HG03066 (cell line): ENCODE data around the gene PRR16.
"Not testable (repeated sequence)": the region's sequence is repeated elsewhere in the genome, so short reads cannot be mapped to it uniquely, and the experiment has no call there.

Experiments
- ATAC-seq: cut with Tn5 transposase; IDR thresholded peaks from one replicate; pipeline ENCODE4 v1.9.1; 2021; ENCODE audit warnings: low read depth; ENCODE audit not compliant: unreplicated experiment

PRR16 gene

DNA sequence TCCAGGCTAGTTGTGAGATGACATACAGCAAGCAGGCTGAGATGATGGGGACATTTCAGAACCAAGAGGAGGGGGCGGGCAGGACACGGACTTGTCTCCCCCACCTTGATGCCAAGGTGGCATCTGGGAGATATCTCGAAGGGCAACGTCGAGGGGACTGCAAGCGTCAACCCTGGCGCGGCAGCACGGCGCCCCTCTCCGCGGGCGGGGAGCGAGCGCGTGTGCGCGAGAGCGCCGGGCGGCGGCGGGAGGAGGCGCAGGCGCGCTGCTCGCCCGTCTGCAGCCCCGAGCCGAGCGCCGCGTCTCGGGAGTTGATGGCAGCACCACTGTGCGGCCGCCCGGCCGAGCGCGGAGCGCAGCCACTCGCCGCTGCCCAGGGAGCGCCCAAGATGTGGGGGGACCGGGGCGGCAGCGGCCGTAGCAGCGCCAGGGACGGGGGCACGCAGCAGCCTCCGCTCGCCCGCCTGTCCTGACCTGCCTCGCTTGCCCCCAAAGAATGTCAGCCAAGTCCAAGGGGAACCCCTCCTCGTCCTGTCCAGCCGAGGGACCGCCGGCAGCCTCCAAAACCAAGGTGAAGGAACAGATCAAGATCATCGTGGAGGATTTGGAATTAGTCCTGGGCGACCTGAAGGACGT lies at the start of gene PRR16:
Gene PRR16 (plus strand): TSS at position 310 of the 636 bp plus-strand sequence.
- peak; percentile 79 for ATAC-seq

DNA sequence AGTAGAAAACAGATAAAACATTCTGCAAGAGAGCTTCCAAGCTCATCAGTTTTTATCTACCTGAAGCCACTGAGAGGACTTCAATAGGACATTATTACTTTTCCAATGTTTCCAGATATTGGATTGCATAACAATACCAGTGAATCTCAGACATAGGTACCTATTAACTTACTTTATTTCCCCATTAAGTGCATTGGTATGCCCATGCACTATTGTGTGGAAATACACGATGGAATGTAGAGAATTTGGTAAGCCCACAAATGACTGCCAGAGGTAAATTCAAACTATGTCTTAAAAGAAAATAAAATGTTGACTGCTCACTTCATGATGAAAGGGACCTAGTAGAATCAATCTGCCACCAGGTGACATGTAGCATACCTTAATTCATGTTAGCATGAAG lies 48.1 kb upstream of the PRR16 start:
- no peak for ATAC-seq

DNA sequence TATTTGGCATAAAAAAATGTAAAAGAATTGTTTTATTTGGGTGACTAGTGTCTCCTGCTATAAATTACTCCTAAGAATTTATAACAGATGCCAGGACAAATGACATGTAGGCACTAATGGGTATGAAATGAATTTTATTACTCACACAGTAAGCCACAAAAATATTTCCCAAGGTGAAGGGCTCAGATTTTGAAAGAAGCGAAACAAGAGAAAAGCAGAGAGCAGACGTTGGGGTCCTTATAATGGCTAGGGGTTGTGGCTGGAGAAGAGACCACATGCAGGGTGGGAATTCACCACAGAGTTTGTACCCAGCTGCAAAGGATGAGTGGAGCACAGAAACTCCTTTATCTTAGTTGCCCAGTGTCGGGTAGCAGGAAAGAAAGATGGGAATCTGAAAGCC lies 45.0 kb upstream of the PRR16 start:
- no peak for ATAC-seq

DNA sequence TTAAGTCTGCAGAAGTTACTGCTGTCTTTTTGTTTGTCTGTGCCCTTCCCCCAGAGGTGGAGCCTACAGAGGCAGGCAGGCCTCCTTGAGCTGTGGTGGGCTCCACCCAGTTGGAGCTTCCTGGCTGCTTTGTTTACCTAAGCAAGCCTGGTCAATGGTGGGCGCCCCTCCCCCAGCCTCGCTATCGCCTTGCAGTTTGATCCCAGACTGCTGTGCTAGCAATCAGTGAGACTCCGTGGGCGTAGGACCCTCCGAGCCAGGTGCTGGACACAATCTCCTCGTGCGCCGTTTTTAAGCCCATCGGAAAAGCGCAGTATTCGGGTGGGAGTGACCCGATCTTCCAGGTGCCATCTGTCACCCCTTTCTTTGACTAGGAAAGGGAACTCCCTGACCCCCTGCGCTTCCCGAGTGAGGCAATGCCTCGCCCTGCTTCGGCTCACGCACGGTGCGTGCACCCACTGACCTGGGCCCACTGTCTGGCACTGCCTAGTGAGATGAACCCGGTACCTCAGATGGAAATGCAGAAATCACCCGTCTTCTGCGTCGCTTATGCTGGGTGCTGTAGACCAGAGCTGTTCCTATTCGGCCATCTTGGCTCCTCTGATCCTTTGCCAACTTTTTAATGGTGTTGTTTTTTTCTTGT lies 37.3 kb upstream of the PRR16 start:
- ATAC-seq = not testable (repeated sequence)

DNA sequence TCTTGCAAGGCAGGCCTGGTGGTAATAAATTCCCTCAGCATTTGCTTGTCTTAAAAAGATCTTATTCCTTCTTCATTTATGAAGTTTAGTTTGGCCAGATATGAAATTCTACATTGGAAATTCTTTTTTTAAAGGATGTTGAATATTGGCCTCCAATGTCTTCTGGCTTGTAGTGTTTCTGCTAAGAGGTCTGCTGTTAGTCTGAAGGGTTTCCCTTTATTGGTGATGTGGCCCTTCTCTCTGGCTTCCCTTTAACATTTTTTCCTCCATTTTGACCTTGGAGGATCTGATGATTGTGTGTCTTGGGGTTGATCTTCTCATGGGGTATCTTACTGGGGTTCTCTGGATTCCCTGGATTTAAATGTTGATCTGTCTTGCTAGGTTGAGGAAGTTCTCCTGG lies 33.5 kb upstream of the PRR16 start:
- no peak for ATAC-seq

DNA sequence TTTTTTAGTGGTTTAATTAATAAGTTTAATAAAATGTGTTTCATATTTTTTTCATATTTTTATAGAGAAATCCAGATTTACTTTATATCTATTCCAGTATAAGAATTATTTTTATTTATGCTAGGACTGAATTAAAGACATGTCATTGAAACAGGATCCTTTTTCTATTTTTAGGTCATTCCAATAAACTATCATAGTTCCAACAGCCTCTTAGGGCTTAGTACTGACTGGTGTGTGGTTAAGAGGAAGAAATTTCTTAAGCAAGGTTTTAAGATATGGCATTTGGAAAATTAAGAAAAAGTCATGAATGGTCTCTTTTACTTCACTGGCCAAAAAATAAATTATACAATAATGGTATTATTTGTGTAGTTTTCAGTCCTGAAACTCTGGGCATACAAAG lies 31.2 kb upstream of the PRR16 start:
- ATAC-seq = no peak

DNA sequence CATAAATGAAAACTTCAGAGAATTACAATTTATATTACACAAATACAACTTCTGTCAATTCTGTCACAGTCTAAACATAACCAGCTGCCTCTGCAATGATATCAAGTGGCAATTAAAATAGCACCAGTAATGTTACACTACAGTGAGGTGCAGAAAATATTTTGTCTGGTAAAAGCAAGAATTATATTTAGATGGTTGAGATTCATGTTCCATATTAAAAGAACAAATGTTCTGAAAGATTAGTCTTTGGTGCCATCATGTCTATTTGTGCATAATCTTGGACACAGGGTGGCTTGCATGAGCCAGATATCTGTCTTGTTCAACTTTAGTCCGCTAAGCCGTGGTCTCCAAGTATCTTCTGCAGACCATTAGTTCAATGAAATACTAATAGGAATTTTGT lies 29.0 kb upstream of the PRR16 start:
- ATAC-seq = no peak

DNA sequence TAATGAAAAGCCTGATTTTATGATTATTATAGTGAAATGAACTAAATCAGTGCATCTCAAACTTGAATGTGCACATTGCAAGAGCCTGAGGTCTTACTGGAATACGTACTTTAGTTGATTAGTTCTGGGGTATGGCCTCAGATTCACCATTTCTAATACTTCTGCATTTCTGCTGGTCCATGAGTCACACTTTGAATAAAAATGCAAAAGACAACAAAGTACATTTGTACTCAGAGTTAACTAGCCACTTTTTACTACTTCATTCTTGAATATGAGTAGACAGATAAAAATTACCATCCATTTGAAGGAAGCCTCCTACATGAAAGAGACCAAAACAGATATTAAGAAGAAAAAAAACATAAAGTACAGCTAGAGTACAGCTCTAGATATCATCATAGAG lies 27.1 kb upstream of the PRR16 start:
- no peak for ATAC-seq

DNA sequence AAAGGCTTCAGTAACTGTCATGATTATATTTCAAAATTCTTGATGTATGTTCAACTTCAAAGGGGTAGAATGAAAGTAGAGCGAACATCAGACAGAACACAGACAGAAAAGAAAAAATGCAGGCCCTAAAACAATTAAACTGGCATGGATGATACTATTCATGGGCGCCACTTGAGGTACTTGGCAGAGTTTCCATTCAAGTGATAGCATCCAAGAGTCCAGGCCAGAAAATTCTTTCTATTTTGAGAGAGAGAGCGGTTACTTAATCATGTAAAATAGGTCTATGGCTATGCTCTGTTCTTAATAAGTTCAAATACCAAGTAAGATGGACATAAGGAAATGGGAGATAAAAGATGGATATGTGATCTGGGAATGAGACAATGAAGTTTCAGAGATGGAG lies 21.4 kb upstream of the PRR16 start:
- no peak for ATAC-seq

DNA sequence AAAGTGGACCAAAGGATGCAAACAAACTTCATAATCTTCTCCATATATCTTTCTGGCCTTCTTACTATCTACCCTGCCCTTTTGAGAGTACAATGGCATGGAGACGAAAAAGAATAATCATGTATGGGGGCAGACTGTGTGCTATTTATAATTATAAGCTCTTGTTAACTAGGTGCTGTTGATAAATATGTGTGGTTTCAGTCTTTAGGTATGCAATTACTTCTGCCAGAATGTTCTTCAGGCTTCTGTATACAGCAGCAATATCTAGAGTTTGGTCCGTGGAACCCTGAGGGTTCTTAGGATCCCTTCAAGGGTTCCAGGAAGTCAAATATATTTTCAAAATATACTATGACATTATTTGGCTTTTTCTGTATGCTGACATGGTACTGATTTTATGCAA lies 20.5 kb upstream of the PRR16 start:
- no peak for ATAC-seq

DNA sequence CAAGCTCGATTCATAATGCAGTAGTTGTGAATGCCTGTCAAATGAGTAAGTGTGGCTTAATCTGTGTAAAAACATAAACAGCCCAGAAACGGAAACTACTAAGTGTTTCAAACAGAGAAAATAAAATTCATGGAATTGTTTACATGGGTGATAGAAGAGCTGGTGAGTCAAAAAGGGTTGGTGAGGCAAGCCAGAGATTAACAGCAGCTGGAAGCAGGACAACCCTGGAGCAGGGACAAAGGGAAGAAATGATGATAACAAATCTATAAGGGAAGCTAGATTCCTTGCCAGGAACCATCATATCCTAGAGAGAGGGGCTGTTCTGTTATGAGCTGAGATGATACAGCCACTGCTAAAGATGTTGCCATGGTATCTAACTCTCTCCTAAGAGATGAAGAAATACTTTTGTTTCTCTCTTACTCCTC lies 18.0 kb upstream of the PRR16 start:
- ATAC-seq = no peak

DNA sequence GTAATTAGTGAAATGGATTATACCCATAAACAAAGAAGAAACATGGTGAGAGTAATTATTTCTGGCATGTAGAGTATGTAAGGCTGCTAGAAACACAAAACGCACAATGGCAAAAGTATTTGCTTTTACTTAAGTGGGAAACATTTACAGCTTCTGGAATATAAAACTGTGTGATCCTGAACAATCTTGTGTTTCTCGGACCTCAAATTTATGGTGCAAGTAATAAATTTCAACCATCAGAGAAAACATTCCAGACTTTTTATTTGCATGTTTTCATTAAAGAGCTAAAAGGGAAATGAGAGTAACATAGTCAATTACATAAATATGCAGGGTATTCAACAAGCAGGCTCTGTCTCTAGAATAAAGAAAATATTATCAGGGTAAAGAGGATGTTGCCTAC lies 17.2 kb upstream of the PRR16 start:
- no peak for ATAC-seq

DNA sequence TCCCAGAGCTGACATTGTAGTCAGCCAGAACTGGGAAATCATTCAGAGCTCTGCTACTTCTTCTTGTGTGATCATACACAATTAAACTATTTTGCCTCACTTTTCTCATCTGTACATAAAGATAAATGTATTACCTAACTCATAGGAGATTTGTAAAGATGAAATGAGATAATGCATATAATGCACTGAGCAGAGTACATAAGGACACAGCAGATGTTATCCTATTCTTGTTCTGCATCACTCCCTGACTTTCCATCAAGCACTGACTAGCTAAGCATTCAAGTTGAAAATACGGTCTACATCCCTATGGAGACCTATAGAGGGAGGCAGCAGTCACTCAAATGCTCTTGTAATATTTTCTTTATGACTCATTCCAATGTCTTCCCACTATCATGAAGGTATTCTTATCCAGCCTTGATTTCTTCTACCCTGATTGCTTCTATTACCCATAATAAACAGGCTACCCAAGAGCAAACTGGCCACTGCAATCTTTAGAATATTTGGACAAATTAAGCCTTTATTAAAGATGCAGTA lies 16.3 kb upstream of the PRR16 start:
- no peak for ATAC-seq

DNA sequence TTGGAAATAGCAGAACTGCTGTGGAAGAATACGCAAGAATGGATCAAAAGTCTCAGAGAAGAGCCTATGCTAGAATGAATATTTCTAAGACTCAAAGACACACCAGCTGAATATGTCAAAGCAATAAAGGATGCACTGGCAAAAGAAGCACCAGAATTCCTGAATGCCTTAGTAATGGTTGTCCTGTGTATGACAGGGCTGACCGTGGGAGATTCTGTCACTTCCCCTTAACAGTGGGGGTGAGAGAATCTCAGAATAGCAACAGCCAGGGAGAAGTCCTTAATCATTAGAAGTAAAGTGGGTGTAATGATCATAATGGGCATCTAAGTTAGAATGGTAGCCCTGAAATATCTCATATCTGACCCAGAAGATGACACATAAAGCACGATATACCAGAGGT lies 14.6 kb upstream of the PRR16 start:
- no peak for ATAC-seq

DNA sequence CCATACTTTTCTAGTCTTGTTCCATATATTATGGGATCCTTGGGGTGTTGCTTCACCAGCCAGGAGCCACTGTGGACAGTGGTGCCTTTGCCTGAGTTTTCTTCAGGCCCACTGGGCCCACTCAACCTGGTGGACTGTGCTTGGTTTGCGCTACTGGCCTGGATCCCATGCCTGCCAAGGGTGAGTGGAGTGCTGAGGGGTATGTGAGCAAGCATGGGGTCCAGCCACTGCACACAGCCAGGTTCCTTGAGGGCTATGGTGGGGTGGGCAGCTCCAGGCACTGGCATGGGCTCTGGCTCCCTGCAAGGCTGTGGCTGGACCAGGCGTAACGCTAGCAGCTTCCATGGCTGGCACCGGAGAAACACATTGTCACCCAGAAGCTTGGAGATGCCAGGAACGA lies 13.2 kb upstream of the PRR16 start:
- no peak for ATAC-seq

DNA sequence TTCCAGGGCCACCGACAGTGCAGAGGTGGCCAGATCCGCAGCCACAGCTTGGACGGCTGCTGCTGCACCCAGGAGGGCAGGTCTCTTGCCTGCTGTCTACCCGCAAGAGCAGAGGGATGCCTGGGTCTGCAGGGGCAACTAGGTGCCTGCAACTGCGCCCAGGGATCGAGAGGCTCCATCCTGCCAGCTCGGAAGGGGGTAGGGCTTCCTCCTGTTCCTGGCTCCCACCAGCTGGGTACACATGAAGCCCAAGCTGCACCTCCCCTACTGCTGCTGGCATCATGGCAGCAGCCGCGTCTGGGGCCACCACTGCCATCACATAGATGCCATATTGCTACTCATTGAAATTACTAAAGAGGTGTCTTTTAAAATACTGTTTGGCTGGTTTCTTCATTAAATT lies 12.7 kb upstream of the PRR16 start:
- no peak for ATAC-seq

DNA sequence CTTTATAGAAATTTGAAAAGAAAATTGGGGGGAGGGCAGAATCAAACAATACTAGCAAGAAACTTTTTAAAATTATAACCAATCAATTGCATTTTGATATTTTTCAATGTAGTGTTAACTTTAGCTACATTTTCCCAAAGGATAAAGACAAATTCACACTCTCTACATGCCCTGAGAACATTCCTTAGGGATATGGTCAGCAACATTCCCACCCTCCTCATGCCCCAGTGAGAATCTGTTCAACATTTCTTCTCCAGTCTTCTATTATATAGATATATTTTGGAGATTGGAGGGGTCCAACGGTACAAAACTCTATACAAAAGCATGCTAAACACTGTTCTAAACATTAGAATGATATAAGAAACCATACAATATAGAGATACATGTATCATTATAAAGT lies 11.6 kb upstream of the PRR16 start:
- ATAC-seq = no peak

DNA sequence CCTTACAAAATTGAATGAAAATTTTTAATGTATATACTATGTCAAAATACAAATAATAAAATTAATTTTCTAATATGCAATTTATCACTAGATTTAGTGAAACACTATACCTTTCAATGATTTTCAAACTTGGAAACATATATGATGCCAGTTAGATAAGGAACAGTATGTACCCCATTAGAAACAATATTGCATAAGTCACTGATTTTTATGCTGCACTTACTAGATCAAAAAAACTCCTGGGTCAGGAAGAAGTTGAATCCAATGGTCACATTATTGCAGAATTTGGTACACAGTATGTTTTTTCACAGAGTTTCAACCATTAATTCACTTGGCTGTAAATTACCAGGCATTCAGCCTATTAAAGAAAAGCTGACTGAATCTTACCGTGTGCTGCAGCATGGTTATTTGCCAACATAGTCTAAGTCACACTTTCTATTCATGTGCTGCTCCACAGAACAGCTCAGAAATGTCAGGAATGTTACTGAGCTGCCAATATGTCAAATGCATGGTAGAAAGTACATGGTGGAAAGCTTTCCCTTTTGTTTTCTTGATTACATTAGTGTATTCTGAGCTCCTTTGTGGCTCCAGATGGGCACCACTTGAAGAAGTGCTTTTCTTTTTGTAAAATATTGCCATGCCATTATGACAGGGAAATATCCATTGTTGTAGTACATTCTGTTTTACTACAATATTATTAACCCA lies 9.9 kb upstream of the PRR16 start:
- ATAC-seq = no peak

DNA sequence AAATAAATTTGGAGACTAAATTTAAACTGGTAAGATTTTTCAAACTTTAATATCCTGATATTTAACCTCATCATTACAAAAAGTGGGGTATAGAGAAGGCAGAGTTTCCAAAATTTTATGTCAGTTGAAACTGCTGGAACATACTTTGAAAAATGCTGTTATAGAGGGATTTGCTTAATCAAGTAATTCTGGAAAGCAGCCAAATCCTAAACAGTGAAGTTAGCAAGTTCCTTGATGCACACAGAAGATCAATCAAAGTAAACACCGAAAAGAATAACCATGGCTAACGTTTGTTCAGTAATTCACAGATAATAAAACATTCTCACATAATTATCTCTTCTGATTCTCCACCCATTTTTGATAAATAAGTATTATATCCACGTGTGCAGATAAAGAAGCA lies 8.1 kb upstream of the PRR16 start:
- ATAC-seq = no peak

DNA sequence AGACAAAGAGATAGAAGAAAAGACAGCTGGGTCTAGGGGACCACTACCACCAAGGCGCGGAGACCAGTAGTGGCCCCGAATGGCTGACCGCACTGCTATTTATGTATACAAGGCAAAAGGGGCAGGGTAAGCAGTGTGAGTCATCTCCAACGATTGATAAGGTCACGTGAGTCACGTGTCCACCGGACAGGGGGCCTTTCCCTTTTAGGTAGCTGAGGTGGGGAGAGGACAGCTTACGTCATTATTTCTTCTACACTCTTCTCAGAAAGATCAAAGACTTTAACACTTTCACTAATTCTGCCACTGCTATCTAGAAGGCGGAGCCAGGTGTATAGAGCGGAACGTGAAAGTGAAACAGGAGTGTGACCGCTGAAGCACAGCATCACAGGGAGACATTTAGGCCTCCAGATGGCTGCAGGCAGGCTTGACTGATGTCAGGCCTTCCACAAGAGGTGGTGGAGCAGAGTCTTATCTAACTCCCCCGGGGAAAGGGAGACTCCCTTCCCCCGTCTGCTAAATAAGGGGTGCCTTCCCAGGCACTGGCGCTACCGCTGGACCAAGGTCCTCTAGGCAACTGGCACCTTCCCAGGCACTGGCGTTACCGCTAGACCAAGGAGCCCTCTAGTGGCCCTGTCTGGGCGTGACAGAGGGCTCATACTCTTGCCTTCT lies 6.1 kb upstream of the PRR16 start:
- ATAC-seq = peak; percentile 89

DNA sequence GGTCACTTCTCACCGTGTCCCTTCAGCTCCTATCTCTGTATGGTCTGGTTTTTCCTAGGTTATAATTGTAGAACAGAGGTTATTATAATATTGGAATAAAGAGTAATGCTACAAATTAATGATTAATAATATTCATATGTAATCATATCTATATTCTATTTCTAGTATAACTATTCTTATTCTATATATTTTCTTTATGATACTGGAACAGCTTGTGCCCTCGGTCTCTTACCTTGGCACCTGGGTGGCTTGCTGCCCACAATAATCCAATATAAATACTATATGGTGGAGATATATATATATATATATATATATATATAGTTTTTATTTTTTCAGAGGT lies 5.6 kb upstream of the PRR16 start:
- ATAC-seq = not testable (repeated sequence)
